H1 (cell line): ENCODE data around the gene NKAIN2. TPM values are rescaled to one million over a fixed set of nuclear protein-coding genes. Genes with fewer than 3 reads are reported as not detected.

Experiments
- CTCF ChIA-PET: fragments of 300-600 bp; sonication (Branson Sonifier 250); formaldehyde crosslinking; loops from one replicate; lab custom pipeline; 2021; ENCODE audit not compliant: partially characterized antibody; lab: Charles Lee
- POLR2A ChIA-PET: fragments of 300-600 bp; sonication (Branson Sonifier 250); formaldehyde crosslinking; loops from one replicate; lab custom pipeline; 2021; ENCODE audit warnings: inconsistent platforms; ENCODE audit not compliant: partially characterized antibody; lab: Charles Lee
- DNase-seq, 2 experiments: peaks; one replicate each; pipeline versions ENCODE4 v3.0.0 to v3.0.0-alpha.2; 2010 to 2022; ENCODE audit warnings: low spot score in 2 of 2, low read depth in 1 of 2, mixed read lengths in 1 of 2
- FAIRE-seq: peaks from 2 replicates; lab custom pipeline; 2011; peaks lifted over from hg19 to GRCh38; lab: Jason Lieb, UNC
- H2AFZ ChIP-seq: 2 replicates; pipeline ENCODE4 v1.8.1; 2012; ENCODE audit warnings: low read length, inconsistent platforms
- H2AK5ac ChIP-seq: 2 replicates; pipeline ENCODE4 v1.6.1; 2013; ENCODE audit warnings: low read depth, low read length
- H2BK120ac ChIP-seq: replicated peaks from 2 replicates; pipeline ENCODE3; 2013; ENCODE audit warnings: low read depth, low read length, inconsistent platforms
- H2BK12ac ChIP-seq: 2 replicates; pipeline ENCODE4 v1.6.1; 2013; ENCODE audit warnings: low read depth, low read length
- H2BK15ac ChIP-seq: 2 replicates; pipeline ENCODE4 v1.6.1; 2013; ENCODE audit warnings: low read length
- H2BK20ac ChIP-seq: 2 replicates; pipeline ENCODE4 v1.6.1; 2013; ENCODE audit warnings: low read length
- H2BK5ac ChIP-seq: 2 replicates; pipeline ENCODE4 v1.6.1; 2013; ENCODE audit warnings: low read depth, low read length
- H3K14ac ChIP-seq: 2 replicates; pipeline ENCODE4 v1.6.1; 2013; ENCODE audit warnings: inconsistent platforms; ENCODE audit not compliant: insufficient read length
- H3K18ac ChIP-seq: 2 replicates; pipeline ENCODE4 v1.6.1; 2013; ENCODE audit warnings: low read length; ENCODE audit errors: extremely low read depth
- H3K23ac ChIP-seq: 2 replicates; pipeline ENCODE4 v1.6.1; 2013; ENCODE audit warnings: inconsistent platforms; ENCODE audit not compliant: insufficient read length
- H3K23me2 ChIP-seq: 2 replicates; pipeline ENCODE4 v1.6.1; 2013; ENCODE audit warnings: low read depth, low read length
- H3K27ac ChIP-seq: 2 replicates; pipeline ENCODE4 v1.6.1; 2011; ENCODE audit warnings: low read depth, low read length, inconsistent platforms
- H3K27me3 ChIP-seq, 4 experiments: replicated peaks in 1 of 4; 1 replicate in 1 of 4; 2 replicates in 3 of 4; pipeline versions ENCODE4 v1.6.1 to v1.8.1; 2011 to 2013; ENCODE audit warnings: low read length in 3 of 4, mild to moderate bottlenecking in 3 of 4, inconsistent platforms in 2 of 4, mixed read lengths in 2 of 4, moderate library complexity in 1 of 4; ENCODE audit not compliant: control insufficient read depth in 3 of 4, insufficient read depth in 3 of 4; ENCODE audit errors: extremely low read depth in 1 of 4
- H3K36me3 ChIP-seq, 4 experiments: 2 replicates each; pipeline versions ENCODE4 v1.6.1 to v1.8.1; 2011 to 2013; ENCODE audit warnings: mild to moderate bottlenecking in 4 of 4, low read length in 3 of 4, moderate library complexity in 2 of 4, control low read depth in 1 of 4, inconsistent platforms in 1 of 4; ENCODE audit not compliant: insufficient read depth in 4 of 4, control insufficient read depth in 2 of 4
- H3K4ac ChIP-seq: replicated peaks from 2 replicates; pipeline ENCODE3; 2013; ENCODE audit warnings: low read length, low read depth, mixed read lengths, inconsistent platforms; ENCODE audit not compliant: insufficient read length
- H3K4me1 ChIP-seq, 4 experiments: replicated peaks in 1 of 4; 1 replicate in 1 of 4; 2 replicates in 3 of 4; pipeline versions ENCODE4 v1.6.1 to v1.8.1; 2011 to 2013; ENCODE audit warnings: low read length in 3 of 4, inconsistent platforms in 2 of 4, mixed read lengths in 1 of 4; ENCODE audit not compliant: insufficient read depth in 4 of 4, control insufficient read depth in 3 of 4
- H3K4me2 ChIP-seq, 2 experiments: 2 replicates each; pipeline versions ENCODE4 v1.6.1 to v1.8.1; 2011 to 2013; ENCODE audit warnings: low read depth in 2 of 2, low read length in 2 of 2, control low read depth in 1 of 2, inconsistent platforms in 1 of 2, mild to moderate bottlenecking in 1 of 2; ENCODE audit not compliant: insufficient read depth in 1 of 2
- H3K4me3 ChIP-seq, 4 experiments: fragments of 200-600, 300-600 bp in 1 of 4; sonication (generic), shearing (Covaris generic), sonication (Bioruptor Twin) in 1 of 4; 2 replicates each; pipeline versions ENCODE4 v1.5.1 to v1.8.1; 2011 to 2016; ENCODE audit warnings: low read length in 4 of 4, low read depth in 3 of 4, control low read depth in 2 of 4, inconsistent platforms in 2 of 4, mild to moderate bottlenecking in 2 of 4, mixed read lengths in 1 of 4, moderate library complexity in 1 of 4; ENCODE audit not compliant: insufficient read depth in 2 of 4; ENCODE audit errors: extremely low read depth in 1 of 4
- H3K56ac ChIP-seq: replicated peaks from 2 replicates; pipeline ENCODE3; 2013; ENCODE audit warnings: low read depth, mild to moderate bottlenecking, mixed read lengths, low read length, inconsistent platforms; ENCODE audit not compliant: insufficient read length
- H3K79me1 ChIP-seq: 2 replicates; pipeline ENCODE4 v1.6.1; 2013; ENCODE audit warnings: low read depth, low read length, control low read depth
- H3K79me2 ChIP-seq, 2 experiments: 2 replicates each; pipeline versions ENCODE4 v1.6.1 to v1.8.1; 2012 to 2013; ENCODE audit warnings: low read length in 2 of 2, mild to moderate bottlenecking in 2 of 2, inconsistent platforms in 1 of 2; ENCODE audit not compliant: insufficient read depth in 2 of 2, control insufficient read depth in 1 of 2
- H3K9ac ChIP-seq, 4 experiments: replicated peaks in 1 of 4; 1 replicate in 1 of 4; 2 replicates in 3 of 4; pipeline versions ENCODE4 v1.6.1 to v1.8.1; 2011 to 2013; ENCODE audit warnings: low read depth in 3 of 4, low read length in 3 of 4, control low read depth in 2 of 4, mild to moderate bottlenecking in 2 of 4, moderate library complexity in 2 of 4, inconsistent platforms in 1 of 4; ENCODE audit errors: extremely low read depth in 1 of 4
- H3K9me3 ChIP-seq, 2 experiments: 2 replicates each; pipeline versions ENCODE4 v1.6.1 to v1.8.1; 2012 to 2013; ENCODE audit warnings: mild to moderate bottlenecking in 2 of 2, moderate library complexity in 2 of 2, control low read depth in 1 of 2, inconsistent platforms in 1 of 2, low read depth in 1 of 2, low read length in 1 of 2, mixed read lengths in 1 of 2; ENCODE audit not compliant: insufficient read depth in 2 of 2
- H4K20me1 ChIP-seq, 2 experiments: replicated peaks in 1 of 2; 2 replicates each; pipeline versions ENCODE3 to v1.8.1; 2011 to 2013; ENCODE audit warnings: inconsistent platforms in 2 of 2, low read length in 2 of 2, mild to moderate bottlenecking in 1 of 2; ENCODE audit not compliant: insufficient read depth in 2 of 2, control insufficient read depth in 1 of 2
- H4K5ac ChIP-seq: 2 replicates; pipeline ENCODE4 v1.6.1; 2013; ENCODE audit warnings: low read length, low read depth, mixed read lengths, inconsistent platforms; ENCODE audit not compliant: insufficient read length
- H4K8ac ChIP-seq: 2 replicates; pipeline ENCODE4 v1.8.0; 2013; ENCODE audit warnings: mild to moderate bottlenecking, moderate library complexity, low read length, inconsistent platforms; ENCODE audit not compliant: insufficient read depth; ENCODE audit errors: extremely low read depth
- H4K91ac ChIP-seq: replicated peaks from 2 replicates; pipeline ENCODE3; 2013; ENCODE audit warnings: low read length, mixed read lengths, inconsistent platforms; ENCODE audit not compliant: insufficient read length
- CHD1 ChIP-seq: IDR thresholded peaks from 2 replicates; pipeline ENCODE4 v1.6.1; 2012; ENCODE audit warnings: low read depth, low read length, improper control_type of control experiment
- HDAC2 ChIP-seq, 2 experiments: fragments of 300-600 bp in 1 of 2; sonication (generic) in 1 of 2; IDR thresholded peaks; 2 replicates each; pipeline ENCODE4 v1.6.1; 2011 to 2012; ENCODE audit warnings: low read depth in 2 of 2, low read length in 2 of 2, mild to moderate bottlenecking in 2 of 2, moderate library complexity in 2 of 2, borderline replicate concordance in 1 of 2, inconsistent platforms in 1 of 2
- KDM4A ChIP-seq: IDR thresholded peaks from one replicate; pipeline ENCODE4 v1.7.1; 2012; ENCODE audit warnings: low read depth, mild to moderate bottlenecking, moderate library complexity, low read length, inconsistent platforms; ENCODE audit not compliant: severe bottlenecking
- RBBP5 ChIP-seq: IDR thresholded peaks from 2 replicates; pipeline ENCODE4 v1.7.1; 2012; ENCODE audit warnings: low read depth, mild to moderate bottlenecking, inconsistent platforms, low read length, moderate library complexity, borderline replicate concordance
- TCF12 ChIP-seq: IDR thresholded peaks from 2 replicates; pipeline ENCODE4 v1.6.1; 2011; ENCODE audit warnings: low read depth, mild to moderate bottlenecking, low read length
- YY1 ChIP-seq: IDR thresholded peaks from 2 replicates; pipeline ENCODE4 v1.6.1; 2011; ENCODE audit warnings: low read depth, mild to moderate bottlenecking, low read length
- WGBS, 2 experiments: shearing (Covaris generic) in 1 of 2; methylation state at CpG; one replicate each; pipeline versions ENCODE4 v1.1.6 to v1.1.7; 2013 to 2015; ENCODE audit warnings: low lambda C conversion rate in 2 of 2, mixed read lengths in 2 of 2, inconsistent platforms in 1 of 2, low coverage in 1 of 2, missing lambda C conversion rate in 1 of 2; ENCODE audit not compliant: insufficient replicate concordance in 2 of 2, insufficient coverage in 1 of 2, insufficient read length in 1 of 2; ENCODE audit errors: extremely low coverage in 1 of 2, missing lambda C conversion rate in 1 of 2; 5-methylcytosine and 5-hydroxymethylcytosine counted together
- polyA plus RNA-seq, 7 experiments: library from polyadenylated mRNA; depleted of rRNA in 3 of 7; stranded (reverse) in 5 of 7; unstranded in 2 of 7; fragments of >200 nt in 5 of 7; fragments of 200-250 nt in 2 of 7; gene quantifications; 1 replicate in 5 of 7; 2 replicates in 1 of 7; 4 replicates in 1 of 7; pipeline versions ENCODE4 v1.2.1 to v1.2.3, GENCODE V29; 2011 to 2013; ENCODE audit warnings: missing spikeins in 2 of 7, mixed read lengths in 2 of 7
- total RNA-seq: library from RNA; stranded (reverse); fragmentation: NEBNext Ultra II Directional; extraction: Animal tissue kit (Norgen Biotek cat#: 25700); gene quantifications from 2 replicates; pipeline ENCODE4 v1.2.1, GENCODE V29; 2021
- TF ChIP-seq, protein P1 (sequence below): IDR thresholded peaks from 2 replicates; pipeline ENCODE4 v1.6.1; 2012; ENCODE audit warnings: inconsistent platforms

The NKAIN2 gene
- total and polyA plus RNA-seq, 2 of the 8 experiments (the other 6 are each of a cell fraction or from before 2014, with no cell fraction given) = 0.20 to 0.34 TPM

DNA sequence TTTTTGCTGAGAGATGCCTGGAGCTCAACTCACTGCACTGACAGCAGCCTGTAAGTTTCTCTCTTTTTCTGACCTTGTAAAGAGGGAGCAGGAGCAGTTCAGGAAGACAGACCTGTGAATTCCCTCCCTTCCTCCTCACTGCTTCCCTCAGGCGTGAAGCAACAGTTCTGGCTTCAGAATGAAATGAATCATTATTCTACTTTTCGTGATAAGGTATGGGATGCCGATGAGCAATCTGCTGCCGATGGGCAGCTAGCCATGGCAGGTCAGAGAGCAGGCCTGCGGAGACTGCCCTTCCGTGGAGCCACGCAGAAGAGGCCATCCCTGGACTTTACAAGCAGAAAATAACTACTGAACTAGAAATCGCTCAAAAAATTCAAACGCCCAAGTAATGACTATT, 732.1 kb downstream of the NKAIN2 start:
- H3K27ac ChIP-seq = no peak overlapping the region
- H3K4me1 ChIP-seq = peaks cover 0 to 5% (median 0%) of the 10 kb centered on the region in 4 experiments; a peak in 1 of 7 replicates
- no peak overlapping the region for H2BK12ac ChIP-seq
- POLR2A ChIA-PET = interaction anchor here (0.6 kb wide), 1 partner anchor 765 kb away, joined by 4 read pairs; no protein-coding TSS in a partner anchor
- H4K20me1 ChIP-seq = no peaks in the 10 kb centered on the region
- H3K23ac ChIP-seq = no peak overlapping the region
- peak overlapping the region; percentile 47 for H2BK120ac ChIP-seq
- H2BK15ac ChIP-seq = no peak overlapping the region
- no peaks in the 10 kb centered on the region for H3K23me2 ChIP-seq
- H3K27me3 ChIP-seq = peaks cover 0 to 1% (median 0%) of the 10 kb centered on the region in 4 experiments; a peak in 1 of 7 replicates
- H4K5ac ChIP-seq = no peak overlapping the region
- no peak overlapping the region for H4K8ac ChIP-seq
- H3K4ac ChIP-seq = no peak overlapping the region
- FAIRE-seq (no peak), DNase-seq (no peak)
- 93% methylated on average over 9 of the region's 9 CpGs; no CpG with 5 or more reads in 1 of the 2 experiments for WGBS, 2 experiments
- 0 out of 2 replicates have a peak overlapping the region, but pooled peaks have one; percentile 11 for H2AFZ ChIP-seq
- no peak overlapping the region for H3K4me2 ChIP-seq
- H2BK5ac ChIP-seq = no peak overlapping the region
- H3K14ac ChIP-seq = no peak overlapping the region
- H3K79me2 ChIP-seq = no peaks in the 10 kb centered on the region
- H3K18ac ChIP-seq = no peak overlapping the region; the same call in 1 of the 2 replicates
- no peaks in the 10 kb centered on the region for H3K79me1 ChIP-seq
- CTCF ChIA-PET = no interaction called here
- H3K56ac ChIP-seq = no peak overlapping the region
- H3K9ac ChIP-seq = no peak overlapping the region
- no peaks in the 10 kb centered on the region for H3K36me3 ChIP-seq
- TF ChIP-seq TCF12 (no peak), CHD1 (no peak), KDM4A (no peak), YY1 (no peak), HDAC2 (IDR thresholded peaks at IDR 0.05; ENCODE audit: borderline replicate concordance in 1 of 2, low read depth in 2 of 2, low read length in 2 of 2) (no peak), RBBP5 (no peak)
- TF ChIP-seq, protein P1, sequence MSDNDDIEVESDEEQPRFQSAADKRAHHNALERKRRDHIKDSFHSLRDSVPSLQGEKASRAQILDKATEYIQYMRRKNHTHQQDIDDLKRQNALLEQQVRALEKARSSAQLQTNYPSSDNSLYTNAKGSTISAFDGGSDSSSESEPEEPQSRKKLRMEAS = no peak
- H3K4me3 ChIP-seq = no peak overlapping the region
- no peak overlapping the region for H2BK20ac ChIP-seq
- H3K9me3 ChIP-seq = no peaks in the 10 kb centered on the region
- H4K91ac ChIP-seq = peak overlapping the region; percentile 19
- H2AK5ac ChIP-seq = no peak overlapping the region
